ENCODE results near the gene PSAT1. TPM values are rescaled to one million over a fixed set of nuclear protein-coding genes. Genes with fewer than 3 reads are reported as not detected.

PSAT1 gene
- total and polyA plus RNA-seq, 2 experiments from 2014 or later: 414 to 486 TPM

DNA sequence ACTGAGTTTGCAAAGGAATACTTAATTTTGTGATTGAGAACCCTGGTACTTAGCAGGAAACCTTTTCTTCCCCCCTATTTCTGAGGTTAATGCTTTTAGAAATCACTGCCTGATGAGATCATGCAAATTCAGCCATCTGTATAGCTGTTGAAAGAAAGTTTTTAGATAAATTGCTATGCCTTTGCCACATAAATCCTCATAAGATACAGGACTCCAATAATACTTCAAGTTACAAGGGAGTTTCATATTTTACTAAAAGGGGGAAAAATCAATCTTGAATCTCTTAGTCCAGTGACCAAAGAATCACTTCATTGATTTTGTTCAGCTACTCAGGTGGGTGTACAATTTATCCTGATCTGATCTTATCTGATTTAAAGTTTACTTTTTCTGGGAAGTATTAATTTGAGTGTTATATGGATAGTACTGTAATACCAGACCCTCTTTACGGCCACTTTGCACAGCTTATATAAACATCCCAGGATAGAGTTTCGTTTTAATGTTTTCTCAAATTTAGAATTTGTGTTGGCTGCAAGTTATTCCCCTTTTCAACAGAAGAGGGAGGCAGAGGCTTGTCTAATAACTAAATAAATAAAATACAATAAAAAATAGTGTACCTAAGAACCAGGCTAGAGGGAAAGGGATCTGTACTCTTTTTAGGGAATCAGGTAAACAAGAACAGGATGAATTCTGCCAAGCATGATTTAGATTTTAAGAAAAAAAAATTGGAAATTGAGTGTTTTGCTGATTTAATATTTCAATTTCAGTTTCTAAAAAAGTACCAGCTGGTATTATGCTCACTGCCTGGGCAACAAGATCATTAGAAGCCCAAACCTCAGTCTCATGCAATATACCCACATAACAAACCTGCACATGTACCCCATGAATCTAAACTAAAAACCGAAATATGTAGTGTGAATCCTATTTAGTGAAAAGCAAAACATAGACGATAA, 69.1 kb downstream of the PSAT1 start:
- Histone ChIP-seq H3K4me1 (ENCODE audit: insufficient read depth) (peaks cover 34% of the 10 kb centered on the region), H3K79me2 (replicated peaks; ENCODE audit: insufficient read depth) (no peaks in the 10 kb centered on the region), H3K4me2 (peak overlapping the region; percentile 62; the same call in 1 of the 2 replicates), H3K27me3 (ENCODE audit: insufficient read depth) (no peaks in the 10 kb centered on the region), H3F3A (replicated peaks; ENCODE audit: low read depth) (0 out of 2 replicates have a peak, but pooled peaks cover 2% of the 10 kb centered on the region), H2AFZ (no peak overlapping the region), H3K9me2 (ENCODE audit: insufficient read depth) (no peaks in the 10 kb centered on the region), H3K27ac (ENCODE audit: low read depth) (peak overlapping the region; percentile 68; the same call in 1 of the 2 replicates), H3K36me3 (ENCODE audit: insufficient read depth) (no peaks in the 10 kb centered on the region), H3K4me3 (no peak overlapping the region), H4K20me1 (replicated peaks; ENCODE audit: insufficient read depth) (no peaks in the 10 kb centered on the region)
- Mint-ChIP-seq H3K27me3 (ENCODE audit: insufficient read depth, low read depth, poor library complexity) (peaks cover 5% of the 10 kb centered on the region), H3K27ac (no peak overlapping the region), H3K4me1 (peaks cover 33% of the 10 kb centered on the region), H3K36me3 (ENCODE audit: low read depth) (no peaks in the 10 kb centered on the region), H3K9me3 (no peaks in the 10 kb centered on the region), H3K4me3 (no peak overlapping the region)
- DNase-seq (ENCODE audit: low spot score) (peak; percentile 23), ATAC-seq (no peak)
- TF ChIP-seq ZNF331 (CRISPR knock-in tag; IDR thresholded peaks at IDR 0.05; ENCODE audit: low read depth) (no peak), EZH2 (IDR thresholded peaks at IDR 0.05; ENCODE audit: low read depth, unreplicated experiment) (no peak)
- TF ChIP-seq, protein P1, sequence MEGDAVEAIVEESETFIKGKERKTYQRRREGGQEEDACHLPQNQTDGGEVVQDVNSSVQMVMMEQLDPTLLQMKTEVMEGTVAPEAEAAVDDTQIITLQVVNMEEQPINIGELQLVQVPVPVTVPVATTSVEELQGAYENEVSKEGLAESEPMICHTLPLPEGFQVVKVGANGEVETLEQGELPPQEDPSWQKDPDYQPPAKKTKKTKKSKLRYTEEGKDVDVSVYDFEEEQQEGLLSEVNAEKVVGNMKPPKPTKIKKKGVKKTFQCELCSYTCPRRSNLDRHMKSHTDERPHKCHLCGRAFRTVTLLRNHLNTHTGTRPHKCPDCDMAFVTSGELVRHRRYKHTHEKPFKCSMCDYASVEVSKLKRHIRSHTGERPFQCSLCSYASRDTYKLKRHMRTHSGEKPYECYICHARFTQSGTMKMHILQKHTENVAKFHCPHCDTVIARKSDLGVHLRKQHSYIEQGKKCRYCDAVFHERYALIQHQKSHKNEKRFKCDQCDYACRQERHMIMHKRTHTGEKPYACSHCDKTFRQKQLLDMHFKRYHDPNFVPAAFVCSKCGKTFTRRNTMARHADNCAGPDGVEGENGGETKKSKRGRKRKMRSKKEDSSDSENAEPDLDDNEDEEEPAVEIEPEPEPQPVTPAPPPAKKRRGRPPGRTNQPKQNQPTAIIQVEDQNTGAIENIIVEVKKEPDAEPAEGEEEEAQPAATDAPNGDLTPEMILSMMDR (conservative IDR thresholded peaks at IDR 0.05; ENCODE audit: low read depth in 2 of 2): peak in 1 of 2 experiments; percentile 70; a peak in 3 of 4 replicates
- TF ChIP-seq, protein P2, sequence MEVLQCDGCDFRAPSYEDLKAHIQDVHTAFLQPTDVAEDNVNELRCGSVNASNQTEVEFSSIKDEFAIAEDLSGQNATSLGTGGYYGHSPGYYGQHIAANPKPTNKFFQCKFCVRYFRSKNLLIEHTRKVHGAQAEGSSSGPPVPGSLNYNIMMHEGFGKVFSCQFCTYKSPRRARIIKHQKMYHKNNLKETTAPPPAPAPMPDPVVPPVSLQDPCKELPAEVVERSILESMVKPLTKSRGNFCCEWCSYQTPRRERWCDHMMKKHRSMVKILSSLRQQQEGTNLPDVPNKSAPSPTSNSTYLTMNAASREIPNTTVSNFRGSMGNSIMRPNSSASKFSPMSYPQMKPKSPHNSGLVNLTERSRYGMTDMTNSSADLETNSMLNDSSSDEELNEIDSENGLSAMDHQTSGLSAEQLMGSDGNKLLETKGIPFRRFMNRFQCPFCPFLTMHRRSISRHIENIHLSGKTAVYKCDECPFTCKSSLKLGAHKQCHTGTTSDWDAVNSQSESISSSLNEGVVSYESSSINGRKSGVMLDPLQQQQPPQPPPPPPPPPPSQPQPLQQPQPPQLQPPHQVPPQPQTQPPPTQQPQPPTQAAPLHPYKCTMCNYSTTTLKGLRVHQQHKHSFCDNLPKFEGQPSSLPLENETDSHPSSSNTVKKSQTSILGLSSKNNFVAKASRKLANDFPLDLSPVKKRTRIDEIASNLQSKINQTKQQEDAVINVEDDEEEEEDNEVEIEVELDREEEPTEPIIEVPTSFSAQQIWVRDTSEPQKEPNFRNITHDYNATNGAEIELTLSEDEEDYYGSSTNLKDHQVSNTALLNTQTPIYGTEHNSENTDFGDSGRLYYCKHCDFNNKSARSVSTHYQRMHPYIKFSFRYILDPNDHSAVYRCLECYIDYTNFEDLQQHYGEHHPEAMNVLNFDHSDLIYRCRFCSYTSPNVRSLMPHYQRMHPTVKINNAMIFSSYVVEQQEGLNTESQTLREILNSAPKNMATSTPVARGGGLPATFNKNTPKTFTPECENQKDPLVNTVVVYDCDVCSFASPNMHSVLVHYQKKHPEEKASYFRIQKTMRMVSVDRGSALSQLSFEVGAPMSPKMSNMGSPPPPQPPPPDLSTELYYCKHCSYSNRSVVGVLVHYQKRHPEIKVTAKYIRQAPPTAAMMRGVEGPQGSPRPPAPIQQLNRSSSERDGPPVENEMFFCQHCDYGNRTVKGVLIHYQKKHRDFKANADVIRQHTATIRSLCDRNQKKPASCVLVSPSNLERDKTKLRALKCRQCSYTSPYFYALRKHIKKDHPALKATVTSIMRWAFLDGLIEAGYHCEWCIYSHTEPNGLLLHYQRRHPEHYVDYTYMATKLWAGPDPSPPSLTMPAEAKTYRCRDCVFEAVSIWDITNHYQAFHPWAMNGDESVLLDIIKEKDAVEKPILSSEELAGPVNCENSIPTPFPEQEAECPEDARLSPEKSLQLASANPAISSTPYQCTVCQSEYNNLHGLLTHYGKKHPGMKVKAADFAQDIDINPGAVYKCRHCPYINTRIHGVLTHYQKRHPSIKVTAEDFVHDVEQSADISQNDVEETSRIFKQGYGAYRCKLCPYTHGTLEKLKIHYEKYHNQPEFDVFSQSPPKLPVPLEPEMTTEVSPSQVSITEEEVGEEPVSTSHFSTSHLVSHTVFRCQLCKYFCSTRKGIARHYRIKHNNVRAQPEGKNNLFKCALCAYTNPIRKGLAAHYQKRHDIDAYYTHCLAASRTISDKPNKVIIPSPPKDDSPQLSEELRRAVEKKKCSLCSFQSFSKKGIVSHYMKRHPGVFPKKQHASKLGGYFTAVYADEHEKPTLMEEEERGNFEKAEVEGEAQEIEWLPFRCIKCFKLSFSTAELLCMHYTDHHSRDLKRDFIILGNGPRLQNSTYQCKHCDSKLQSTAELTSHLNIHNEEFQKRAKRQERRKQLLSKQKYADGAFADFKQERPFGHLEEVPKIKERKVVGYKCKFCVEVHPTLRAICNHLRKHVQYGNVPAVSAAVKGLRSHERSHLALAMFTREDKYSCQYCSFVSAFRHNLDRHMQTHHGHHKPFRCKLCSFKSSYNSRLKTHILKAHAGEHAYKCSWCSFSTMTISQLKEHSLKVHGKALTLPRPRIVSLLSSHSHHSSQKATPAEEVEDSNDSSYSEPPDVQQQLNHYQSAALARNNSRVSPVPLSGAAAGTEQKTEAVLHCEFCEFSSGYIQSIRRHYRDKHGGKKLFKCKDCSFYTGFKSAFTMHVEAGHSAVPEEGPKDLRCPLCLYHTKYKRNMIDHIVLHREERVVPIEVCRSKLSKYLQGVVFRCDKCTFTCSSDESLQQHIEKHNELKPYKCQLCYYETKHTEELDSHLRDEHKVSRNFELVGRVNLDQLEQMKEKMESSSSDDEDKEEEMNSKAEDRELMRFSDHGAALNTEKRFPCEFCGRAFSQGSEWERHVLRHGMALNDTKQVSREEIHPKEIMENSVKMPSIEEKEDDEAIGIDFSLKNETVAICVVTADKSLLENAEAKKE (CRISPR knock-in tag; IDR thresholded peaks at IDR 0.05): no peak
